ENCODE data around the gene SLC18A3. TPM values are rescaled to one million over a fixed set of nuclear protein-coding genes. Genes with fewer than 3 reads are reported as not detected.

The SLC18A3 gene
- total and polyA plus RNA-seq, 12 donors, result not detected

GRCh38 chr10:49617121-49618020 is 7.3 kb downstream of the SLC18A3 start:
- Histone ChIP-seq H3K9me3 (no peaks in the 10 kb centered on the region), H3K4me1 (peaks cover 0 to 4% (median 0%) of the 10 kb centered on the region in 9 donors), H3K27ac (no peak overlapping the region), H3K36me3 (no peaks in the 10 kb centered on the region), H3K27me3 (peaks cover 31 to 86% (median 81%) of the 10 kb centered on the region in 7 donors), H3K4me3 (no peak overlapping the region)
- intact Hi-C loops (cut with DNase I), result no loop called here
- DNase-seq (no peak), ATAC-seq (no peak)
- TF ChIP-seq CTCF (IDR thresholded peaks at IDR 0.05), result no peak
- WGBS, 2 donors, result 61 to 66% methylated on average over 7 of the region's 7 CpGs

GRCh38 chr10:49618821-49619220 is 8.7 kb downstream of the SLC18A3 start:
- Histone ChIP-seq H3K36me3 (no peaks in the 10 kb centered on the region), H3K9me3 (no peaks in the 10 kb centered on the region), H3K4me1 (no peaks in the 10 kb centered on the region), H3K27ac (no peak overlapping the region), H3K27me3 (peaks cover 22 to 78% (median 67%) of the 10 kb centered on the region in 7 donors), H3K4me3 (no peak overlapping the region)
- intact Hi-C loops (cut with DNase I), result no loop called here
- WGBS, 2 donors, result 73 to 76% methylated on average over 2 of the region's 2 CpGs
- no peak for DNase-seq
- no peak for TF ChIP-seq CTCF (IDR thresholded peaks at IDR 0.05)
- no peak for ATAC-seq

GRCh38 chr10:49619613-49620012 is 9.5 kb downstream of the SLC18A3 start:
- WGBS, 2 donors, result 54 to 61% methylated on average over 10 of the region's 10 CpGs
- DNase-seq (no peak), ATAC-seq (no peak)
- H3K4me1 ChIP-seq, result no peaks in the 10 kb centered on the region
- intact Hi-C loops (cut with DNase I), result no loop called here
- no peak for TF ChIP-seq CTCF (IDR thresholded peaks at IDR 0.05)
- H3K4me3 ChIP-seq, result no peak overlapping the region
- no peaks in the 10 kb centered on the region for H3K36me3 ChIP-seq
- H3K27ac ChIP-seq, result no peak overlapping the region
- H3K27me3 ChIP-seq, result peaks cover 22 to 70% (median 59%) of the 10 kb centered on the region in 7 donors
- H3K9me3 ChIP-seq, result no peaks in the 10 kb centered on the region

- no peak for TF ChIP-seq CTCF (IDR thresholded peaks at IDR 0.05)
- H3K4me3 ChIP-seq, result no peak overlapping the region
- H3K9me3 ChIP-seq, result no peaks in the 10 kb centered on the region
- no peak for ATAC-seq
- no peak overlapping the region for H3K27ac ChIP-seq
- H3K36me3 ChIP-seq, result no peaks in the 10 kb centered on the region
- no peak for DNase-seq
- intact Hi-C loops (cut with DNase I), result no loop called here
- 79% methylated on average over 12 of the region's 12 CpGs for WGBS, 2 donors
- peaks cover 17 to 63% (median 52%) of the 10 kb centered on the region in 7 donors for H3K27me3 ChIP-seq
- no peaks in the 10 kb centered on the region for H3K4me1 ChIP-seq
These were observed 10.2 kb downstream of the SLC18A3 start for GRCh38 chr10:49620286-49620810.
